Bronchial epithelial cell (primary cell): ENCODE data around the gene BRAT1. TPM values are rescaled to one million over a fixed set of nuclear protein-coding genes. Genes with fewer than 3 reads are reported as not detected.
A peak's percentile ranks its signal among the peaks of the same experiment; 100 is the strongest.

ENCODE experiments used
- DNase-seq: peaks from one replicate; pipeline ENCODE4 v3.0.0-alpha.2; 2010; ENCODE audit warnings: low read depth
- FAIRE-seq: peaks from 2 replicates; lab custom pipeline; 2011; peaks lifted over from hg19 to GRCh38; lab: Jason Lieb, UNC
- H3K27me3 ChIP-seq: 2 replicates; pipeline ENCODE4 v1.5.1; 2011; ENCODE audit warnings: low read length; ENCODE audit not compliant: control insufficient read depth, insufficient read depth
- H3K36me3 ChIP-seq: 2 replicates; pipeline ENCODE4 v1.5.1; 2011; ENCODE audit warnings: low read length; ENCODE audit not compliant: control insufficient read depth, insufficient read depth
- H3K4me3 ChIP-seq: 2 replicates; pipeline ENCODE4 v1.5.1; 2011; ENCODE audit warnings: mild to moderate bottlenecking, low read depth, low read length, control low read depth
- total RNA-seq: library from RNA; depleted of rRNA; stranded (reverse); fragments of >200 nt; gene quantifications from 2 replicates; pipeline ENCODE4 v1.2.1, GENCODE V29; 2014
- TF ChIP-seq, protein P1 (sequence below): IDR thresholded peaks from 2 replicates; pipeline ENCODE4 v1.5.1; 2011; ENCODE audit warnings: mild to moderate bottlenecking, moderate library complexity, low read length, control low read depth, inconsistent platforms; ENCODE audit not compliant: insufficient read depth, severe bottlenecking

BRAT1 gene
- total RNA-seq, 1 donor from 2014 or later, result 12.1 TPM

DNA sequence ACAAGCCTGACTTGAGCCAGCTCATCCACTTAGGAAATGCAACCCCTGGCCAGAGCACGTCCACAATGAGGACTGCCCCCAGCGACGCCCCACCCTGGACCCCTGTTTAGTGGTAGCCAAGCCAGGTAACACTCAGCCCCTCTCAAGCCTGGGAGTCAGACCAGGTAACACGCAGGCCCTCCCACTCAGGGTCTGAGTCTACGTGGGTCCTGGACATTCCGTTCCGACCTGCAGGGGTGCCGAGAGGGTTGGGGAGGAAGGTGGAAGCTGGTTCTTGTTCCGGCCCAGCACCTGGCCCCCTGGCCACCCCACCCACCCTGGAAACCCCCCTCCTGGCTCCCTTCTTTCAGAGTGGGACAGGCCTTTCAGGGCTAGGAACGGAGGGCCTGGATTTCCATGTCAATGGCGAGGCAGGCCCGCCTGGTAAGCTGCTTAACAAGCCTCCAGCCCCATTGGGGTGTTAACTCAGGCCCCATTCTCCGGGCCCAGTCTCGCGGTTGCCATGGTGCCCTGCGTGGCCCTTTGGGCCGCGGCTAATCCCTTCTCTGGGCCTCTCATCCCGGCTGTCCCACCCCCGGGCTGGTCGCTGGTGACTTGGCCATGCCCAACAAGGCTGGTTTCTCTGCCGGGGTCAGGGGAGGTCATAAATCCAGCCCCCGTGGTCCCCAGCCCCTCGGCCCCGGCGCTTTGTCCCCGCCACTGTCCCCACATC lies 55.4 kb downstream of the BRAT1 start:
- Histone ChIP-seq H3K4me3 (no peak overlapping the region), H3K36me3 (no peaks in the 10 kb centered on the region), H3K27me3 (peaks cover 18% of the 10 kb centered on the region)
- DNase-seq, result no peak
- TF ChIP-seq, protein P1, sequence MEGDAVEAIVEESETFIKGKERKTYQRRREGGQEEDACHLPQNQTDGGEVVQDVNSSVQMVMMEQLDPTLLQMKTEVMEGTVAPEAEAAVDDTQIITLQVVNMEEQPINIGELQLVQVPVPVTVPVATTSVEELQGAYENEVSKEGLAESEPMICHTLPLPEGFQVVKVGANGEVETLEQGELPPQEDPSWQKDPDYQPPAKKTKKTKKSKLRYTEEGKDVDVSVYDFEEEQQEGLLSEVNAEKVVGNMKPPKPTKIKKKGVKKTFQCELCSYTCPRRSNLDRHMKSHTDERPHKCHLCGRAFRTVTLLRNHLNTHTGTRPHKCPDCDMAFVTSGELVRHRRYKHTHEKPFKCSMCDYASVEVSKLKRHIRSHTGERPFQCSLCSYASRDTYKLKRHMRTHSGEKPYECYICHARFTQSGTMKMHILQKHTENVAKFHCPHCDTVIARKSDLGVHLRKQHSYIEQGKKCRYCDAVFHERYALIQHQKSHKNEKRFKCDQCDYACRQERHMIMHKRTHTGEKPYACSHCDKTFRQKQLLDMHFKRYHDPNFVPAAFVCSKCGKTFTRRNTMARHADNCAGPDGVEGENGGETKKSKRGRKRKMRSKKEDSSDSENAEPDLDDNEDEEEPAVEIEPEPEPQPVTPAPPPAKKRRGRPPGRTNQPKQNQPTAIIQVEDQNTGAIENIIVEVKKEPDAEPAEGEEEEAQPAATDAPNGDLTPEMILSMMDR, result no peak
- no peak for FAIRE-seq

DNA sequence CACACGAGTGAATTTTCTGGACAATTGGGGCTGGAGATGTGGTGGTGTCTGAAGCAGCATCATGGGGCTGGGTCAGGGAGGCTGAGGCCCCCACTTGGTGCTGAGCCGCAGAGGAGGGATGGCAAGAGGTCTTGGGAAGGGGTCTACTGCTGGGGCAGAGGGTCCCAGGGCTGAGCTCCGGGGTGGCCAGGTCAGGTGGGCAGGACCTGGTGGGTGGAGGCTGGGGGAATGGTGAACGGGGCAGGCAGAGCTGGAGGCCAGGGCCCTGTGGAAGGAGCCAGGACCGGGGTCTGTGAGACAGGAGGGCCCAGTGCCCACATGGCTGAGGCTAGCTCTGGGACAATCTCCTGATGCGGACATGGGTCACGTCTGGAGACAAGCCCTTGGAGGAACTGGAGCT lies 56.1 kb downstream of the BRAT1 start:
- FAIRE-seq, result no peak
- Histone ChIP-seq H3K4me3 (no peak overlapping the region), H3K27me3 (peaks cover 18% of the 10 kb centered on the region), H3K36me3 (no peaks in the 10 kb centered on the region)
- no peak for DNase-seq
- TF ChIP-seq, protein P1, result no peak

DNA sequence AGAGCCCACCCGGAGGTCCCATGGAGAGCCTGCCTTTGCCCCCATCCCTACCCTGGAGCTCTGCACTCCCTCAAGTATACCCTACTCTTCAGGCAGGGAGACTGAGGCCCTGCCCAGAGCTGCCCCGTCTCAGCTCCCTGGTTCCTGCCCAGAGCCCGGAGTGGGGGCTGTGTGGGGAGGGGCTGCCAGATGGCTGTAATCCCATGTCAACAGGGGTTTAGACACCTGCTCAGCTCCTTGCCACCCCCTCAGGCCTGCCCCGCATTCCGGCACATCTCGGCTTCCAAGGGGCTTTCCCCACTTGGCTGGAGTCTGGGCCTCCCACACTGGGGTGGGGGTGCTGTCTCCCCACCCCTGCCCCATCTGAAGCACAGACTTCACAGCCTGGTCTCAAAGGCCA lies 56.6 kb downstream of the BRAT1 start:
- TF ChIP-seq, protein P1, result no peak
- Histone ChIP-seq H3K36me3 (no peaks in the 10 kb centered on the region), H3K4me3 (no peak overlapping the region), H3K27me3 (peaks cover 18% of the 10 kb centered on the region)
- DNase-seq (no peak), FAIRE-seq (no peak)

DNA sequence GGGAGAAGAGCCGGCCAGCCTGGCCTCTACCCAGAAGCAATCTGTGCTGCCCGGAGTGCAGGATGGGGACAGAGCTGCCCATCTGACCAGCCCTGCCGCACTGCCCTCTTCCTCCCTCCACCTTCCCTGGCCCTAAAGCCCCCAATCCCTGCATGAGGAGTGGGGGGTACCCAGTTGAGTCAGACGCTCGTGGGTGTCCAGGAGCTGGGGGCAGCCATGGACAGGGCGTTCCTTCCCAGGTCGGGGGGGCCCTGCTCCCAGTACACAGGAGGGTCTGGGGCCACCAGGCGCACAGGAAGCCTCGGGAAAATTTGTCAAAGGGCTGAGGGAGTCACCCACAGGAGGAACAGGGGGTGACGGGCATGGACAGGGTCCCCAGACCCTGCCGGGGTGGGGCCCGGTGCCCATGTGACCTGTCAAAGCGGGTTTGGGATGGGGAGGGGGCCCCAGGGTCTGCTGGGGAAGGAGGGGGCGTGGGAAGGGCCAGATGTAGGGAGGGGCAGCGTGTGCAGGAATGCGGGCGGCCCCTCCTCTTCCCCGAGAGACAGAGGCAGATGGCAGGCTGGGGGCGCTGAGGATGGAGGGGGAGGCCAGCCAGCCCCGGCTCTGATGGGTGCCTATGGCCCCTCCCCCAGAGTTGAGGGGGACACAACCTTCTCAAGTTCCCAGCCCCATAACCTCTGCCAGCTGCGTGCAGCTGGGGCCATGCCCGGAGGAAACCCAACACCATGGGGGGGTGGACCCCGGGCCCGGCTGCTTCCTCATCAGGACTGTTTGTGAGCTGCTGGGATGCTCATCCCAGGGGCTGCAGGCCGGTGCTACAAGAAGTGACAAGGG lies 57.6 kb downstream of the BRAT1 start:
- H3K27me3 ChIP-seq, result peaks cover 22% of the 10 kb centered on the region
- H3K36me3 ChIP-seq, result no peaks in the 10 kb centered on the region
- no peak for FAIRE-seq
- TF ChIP-seq, protein P1, result no peak
- no peak overlapping the region for H3K4me3 ChIP-seq
- DNase-seq, result no peak

DNA sequence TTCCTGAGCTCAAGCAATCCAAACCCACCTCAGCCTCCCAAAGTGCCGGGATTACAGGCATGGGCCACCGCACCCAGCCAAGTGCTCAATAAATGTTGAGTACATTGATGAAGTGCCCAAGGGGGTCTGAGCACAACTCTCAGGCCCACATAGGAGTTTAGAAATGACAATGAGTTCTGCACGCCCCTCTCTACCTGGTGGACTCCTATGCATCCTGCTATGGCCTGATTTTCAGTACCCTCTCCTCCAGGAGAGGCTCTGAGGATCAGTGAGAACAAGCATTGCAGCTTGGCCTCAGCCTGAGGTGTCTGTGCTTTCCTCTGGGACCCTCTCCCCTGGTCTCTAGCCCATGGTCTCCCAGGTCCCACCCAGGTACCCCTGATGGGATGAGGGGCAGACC lies 58.3 kb downstream of the BRAT1 start:
- FAIRE-seq, result peak; percentile 75

More for the DNA sequence above, 58.3 kb downstream of the BRAT1 start:
- DNase-seq, result no peak
- H3K36me3 ChIP-seq, result no peaks in the 10 kb centered on the region
- H3K4me3 ChIP-seq, result no peak overlapping the region
- peaks cover 23% of the 10 kb centered on the region for H3K27me3 ChIP-seq
- TF ChIP-seq, protein P1, result no peak
